Measurements from ENCODE around the gene LLCFC1. TPM values are rescaled to one million over a fixed set of nuclear protein-coding genes. Genes with fewer than 3 reads are reported as not detected.

Gene LLCFC1
- total RNA-seq, 1 experiment from 2014 or later: not detected

DNA sequence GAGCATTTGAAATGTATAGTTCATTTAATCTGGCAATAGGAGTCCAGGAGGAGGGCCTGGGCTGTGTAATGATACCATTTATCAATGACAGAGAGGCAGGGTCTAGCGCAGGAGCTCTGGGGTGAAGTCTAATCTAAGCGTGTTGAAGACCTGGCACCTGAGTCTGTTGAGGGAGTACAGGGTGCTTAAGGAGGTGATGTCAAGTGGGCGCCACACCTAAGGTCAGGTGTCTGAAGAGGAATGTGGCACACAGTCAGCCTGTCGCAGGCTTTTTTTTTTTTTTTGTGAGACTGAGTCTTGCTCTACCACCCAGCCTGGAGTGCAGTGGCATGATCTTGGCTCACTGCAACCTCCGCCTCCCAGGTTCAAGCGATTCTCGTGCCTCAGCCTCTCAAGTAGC is 2.3 kb downstream of the LLCFC1 start:
- Mint-ChIP-seq H3K27ac (ENCODE audit: unreplicated experiment) (no peak overlapping the region), H3K4me3 (ENCODE audit: low read depth, unreplicated experiment) (no peak overlapping the region), H3K4me1 (ENCODE audit: low read depth, unreplicated experiment) (no peaks in the 10 kb centered on the region), H3K27me3 (ENCODE audit: unreplicated experiment) (peaks cover 91% of the 10 kb centered on the region), H3K36me3 (ENCODE audit: insufficient read depth, unreplicated experiment) (peaks cover 4% of the 10 kb centered on the region), H3K9me3 (ENCODE audit: low read depth, unreplicated experiment) (no peaks in the 10 kb centered on the region)
- TF ChIP-seq, protein P1, sequence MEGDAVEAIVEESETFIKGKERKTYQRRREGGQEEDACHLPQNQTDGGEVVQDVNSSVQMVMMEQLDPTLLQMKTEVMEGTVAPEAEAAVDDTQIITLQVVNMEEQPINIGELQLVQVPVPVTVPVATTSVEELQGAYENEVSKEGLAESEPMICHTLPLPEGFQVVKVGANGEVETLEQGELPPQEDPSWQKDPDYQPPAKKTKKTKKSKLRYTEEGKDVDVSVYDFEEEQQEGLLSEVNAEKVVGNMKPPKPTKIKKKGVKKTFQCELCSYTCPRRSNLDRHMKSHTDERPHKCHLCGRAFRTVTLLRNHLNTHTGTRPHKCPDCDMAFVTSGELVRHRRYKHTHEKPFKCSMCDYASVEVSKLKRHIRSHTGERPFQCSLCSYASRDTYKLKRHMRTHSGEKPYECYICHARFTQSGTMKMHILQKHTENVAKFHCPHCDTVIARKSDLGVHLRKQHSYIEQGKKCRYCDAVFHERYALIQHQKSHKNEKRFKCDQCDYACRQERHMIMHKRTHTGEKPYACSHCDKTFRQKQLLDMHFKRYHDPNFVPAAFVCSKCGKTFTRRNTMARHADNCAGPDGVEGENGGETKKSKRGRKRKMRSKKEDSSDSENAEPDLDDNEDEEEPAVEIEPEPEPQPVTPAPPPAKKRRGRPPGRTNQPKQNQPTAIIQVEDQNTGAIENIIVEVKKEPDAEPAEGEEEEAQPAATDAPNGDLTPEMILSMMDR (IDR thresholded peaks at IDR 0.05; ENCODE audit: unreplicated experiment): no peak
- no peak for DNase-seq
- no TSS peak for BruUV-seq (replicated peaks)
- CTCF ChIA-PET: interaction anchor here (0.5 kb wide), 1 partner anchor 34 kb away, joined by 3 read pairs; no protein-coding TSS in a partner anchor
- intact Hi-C loops (cut with micrococcal nuclease; ENCODE audit: unreplicated experiment): loop anchor here (5.0 kb wide), 1 partner anchor 59 kb away; no protein-coding TSS in a partner anchor

DNA sequence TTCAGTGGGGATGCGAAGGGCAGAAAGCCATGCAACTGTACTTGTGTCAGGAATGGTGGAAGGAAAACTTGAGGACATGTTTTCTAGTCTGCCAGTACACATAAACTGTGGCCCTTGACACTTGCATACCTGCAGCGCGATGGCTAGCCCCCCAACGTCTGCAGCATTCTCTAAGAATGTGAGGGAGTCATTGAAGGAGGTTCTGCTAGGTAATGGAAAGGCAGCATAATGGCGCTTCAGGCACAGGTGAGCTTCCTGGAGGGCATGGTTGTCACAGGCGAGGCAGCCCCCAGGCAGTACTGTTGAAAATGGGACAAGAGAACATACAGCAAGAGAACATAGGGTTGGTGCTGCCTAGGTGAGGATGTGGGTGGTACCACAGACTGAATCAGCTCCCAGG is 3.5 kb downstream of the LLCFC1 start:
- Mint-ChIP-seq H3K9me3 (ENCODE audit: low read depth, unreplicated experiment) (no peaks in the 10 kb centered on the region), H3K27me3 (ENCODE audit: unreplicated experiment) (peaks cover 98% of the 10 kb centered on the region), H3K4me1 (ENCODE audit: low read depth, unreplicated experiment) (no peaks in the 10 kb centered on the region), H3K4me3 (ENCODE audit: low read depth, unreplicated experiment) (no peak overlapping the region), H3K27ac (ENCODE audit: unreplicated experiment) (no peak overlapping the region), H3K36me3 (ENCODE audit: insufficient read depth, unreplicated experiment) (peaks cover 4% of the 10 kb centered on the region)
- DNase-seq: no peak
- TF ChIP-seq, protein P1 (IDR thresholded peaks at IDR 0.05; ENCODE audit: unreplicated experiment): no peak
- BruUV-seq (replicated peaks): no TSS peak
- intact Hi-C loops (cut with micrococcal nuclease; ENCODE audit: unreplicated experiment): loop anchor here (5.0 kb wide), 1 partner anchor 60 kb away; no protein-coding TSS in a partner anchor
- CTCF ChIA-PET: no interaction called here

DNA sequence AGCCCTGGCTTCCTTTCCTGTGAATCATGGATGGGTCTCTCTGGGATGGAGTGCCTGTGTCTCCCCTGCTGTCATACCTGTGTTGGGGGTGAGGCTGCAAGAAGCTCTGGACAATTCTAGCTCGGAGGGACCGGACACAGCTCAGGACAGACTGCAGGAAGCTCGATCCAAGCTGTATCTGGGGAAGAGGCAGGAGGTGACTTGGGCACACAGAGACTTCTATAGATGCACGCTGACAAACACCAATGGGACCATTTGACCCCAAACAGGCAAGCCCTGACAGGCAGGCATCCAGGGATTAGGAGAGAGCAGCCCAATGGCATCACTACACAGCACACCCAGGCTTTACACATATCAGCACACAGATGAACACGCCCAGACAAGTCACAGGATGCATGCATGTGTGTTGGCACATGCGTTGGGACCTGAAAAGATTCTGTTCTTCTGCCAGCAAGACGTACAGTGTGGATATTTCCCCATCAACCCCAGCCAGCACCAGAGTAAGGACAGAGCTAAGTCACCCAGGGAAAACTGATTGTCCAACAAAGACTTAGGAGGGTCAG is 4.5 kb downstream of the LLCFC1 start:
- H3K4me1 Mint-ChIP-seq (ENCODE audit: low read depth, unreplicated experiment): no peaks in the 10 kb centered on the region
- H3K4me3 Mint-ChIP-seq (ENCODE audit: low read depth, unreplicated experiment): no peak overlapping the region
- no TSS peak for BruUV-seq (replicated peaks)
- intact Hi-C loops (cut with micrococcal nuclease; ENCODE audit: unreplicated experiment): loop anchor here (5.0 kb wide), 1 partner anchor 61 kb away; no protein-coding TSS in a partner anchor
- CTCF ChIA-PET: interaction anchor here (0.6 to 0.8 kb wide), 2 partner anchors 160 to 348 kb away, joined by 4 to 5 read pairs; no protein-coding TSS in a partner anchor
- no peak for DNase-seq
- peaks cover 98% of the 10 kb centered on the region for H3K27me3 Mint-ChIP-seq (ENCODE audit: unreplicated experiment)
- no peak overlapping the region for H3K27ac Mint-ChIP-seq (ENCODE audit: unreplicated experiment)
- TF ChIP-seq, protein P1 (IDR thresholded peaks at IDR 0.05; ENCODE audit: unreplicated experiment): no peak
- H3K9me3 Mint-ChIP-seq (ENCODE audit: low read depth, unreplicated experiment): no peaks in the 10 kb centered on the region
- peaks cover 4% of the 10 kb centered on the region for H3K36me3 Mint-ChIP-seq (ENCODE audit: insufficient read depth, unreplicated experiment)

DNA sequence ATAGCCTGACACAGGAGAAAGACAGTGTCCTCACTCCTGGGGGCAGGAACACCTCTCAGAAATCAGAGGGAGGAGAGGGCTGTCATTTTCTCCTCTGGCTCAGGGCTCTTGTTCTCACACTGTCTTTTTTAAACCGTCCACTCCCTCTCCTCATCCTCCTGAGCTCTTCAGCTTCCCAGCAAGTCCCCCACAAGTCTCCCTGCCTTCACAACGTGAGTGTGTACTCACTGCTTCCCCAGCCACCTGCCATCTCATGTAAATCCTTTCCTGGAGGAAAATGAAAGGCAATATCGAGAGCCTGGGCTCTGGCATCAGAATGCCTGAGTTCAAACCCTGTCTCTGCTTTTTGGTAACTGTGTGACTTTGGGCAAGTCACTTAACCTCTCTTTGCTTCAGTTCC is 5.7 kb downstream of the LLCFC1 start:
- H3K36me3 Mint-ChIP-seq (ENCODE audit: insufficient read depth, unreplicated experiment): peaks cover 4% of the 10 kb centered on the region
- H3K4me3 Mint-ChIP-seq (ENCODE audit: low read depth, unreplicated experiment): no peak overlapping the region
- no peaks in the 10 kb centered on the region for H3K4me1 Mint-ChIP-seq (ENCODE audit: low read depth, unreplicated experiment)
- H3K27ac Mint-ChIP-seq (ENCODE audit: unreplicated experiment): no peak overlapping the region
- CTCF ChIA-PET: no interaction called here
- TF ChIP-seq, protein P1 (IDR thresholded peaks at IDR 0.05; ENCODE audit: unreplicated experiment): no peak
- BruUV-seq (replicated peaks): no TSS peak
- H3K9me3 Mint-ChIP-seq (ENCODE audit: low read depth, unreplicated experiment): no peaks in the 10 kb centered on the region
- intact Hi-C loops (cut with micrococcal nuclease; ENCODE audit: unreplicated experiment): no loop called here
- peaks cover 91% of the 10 kb centered on the region for H3K27me3 Mint-ChIP-seq (ENCODE audit: unreplicated experiment)
- DNase-seq: no peak
